Measurements from ENCODE around the gene WDTC1.

WDTC1 gene

DNA sequence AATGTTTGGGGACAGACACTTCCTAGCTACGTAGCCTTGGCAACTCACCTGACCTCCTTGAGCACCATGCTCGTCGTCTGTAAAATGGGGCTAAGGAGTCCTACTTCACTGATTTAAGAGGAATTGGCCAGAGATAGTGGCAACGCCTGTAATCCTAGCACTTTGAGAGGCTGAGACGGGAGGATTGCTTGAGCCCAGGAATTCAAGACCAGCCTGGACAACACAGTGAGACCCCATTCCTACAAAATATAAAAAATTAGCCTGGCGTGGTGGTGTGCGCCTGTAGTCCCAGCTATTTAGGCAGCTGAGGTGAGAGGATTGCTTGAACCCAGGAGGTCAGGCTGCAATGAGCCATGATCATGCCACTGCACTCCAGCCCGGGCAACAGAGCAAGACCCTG is 111.9 kb downstream of the WDTC1 start:
- TF ChIP-seq, protein P1, sequence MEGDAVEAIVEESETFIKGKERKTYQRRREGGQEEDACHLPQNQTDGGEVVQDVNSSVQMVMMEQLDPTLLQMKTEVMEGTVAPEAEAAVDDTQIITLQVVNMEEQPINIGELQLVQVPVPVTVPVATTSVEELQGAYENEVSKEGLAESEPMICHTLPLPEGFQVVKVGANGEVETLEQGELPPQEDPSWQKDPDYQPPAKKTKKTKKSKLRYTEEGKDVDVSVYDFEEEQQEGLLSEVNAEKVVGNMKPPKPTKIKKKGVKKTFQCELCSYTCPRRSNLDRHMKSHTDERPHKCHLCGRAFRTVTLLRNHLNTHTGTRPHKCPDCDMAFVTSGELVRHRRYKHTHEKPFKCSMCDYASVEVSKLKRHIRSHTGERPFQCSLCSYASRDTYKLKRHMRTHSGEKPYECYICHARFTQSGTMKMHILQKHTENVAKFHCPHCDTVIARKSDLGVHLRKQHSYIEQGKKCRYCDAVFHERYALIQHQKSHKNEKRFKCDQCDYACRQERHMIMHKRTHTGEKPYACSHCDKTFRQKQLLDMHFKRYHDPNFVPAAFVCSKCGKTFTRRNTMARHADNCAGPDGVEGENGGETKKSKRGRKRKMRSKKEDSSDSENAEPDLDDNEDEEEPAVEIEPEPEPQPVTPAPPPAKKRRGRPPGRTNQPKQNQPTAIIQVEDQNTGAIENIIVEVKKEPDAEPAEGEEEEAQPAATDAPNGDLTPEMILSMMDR (IDR thresholded peaks at IDR 0.05), result no peak

DNA sequence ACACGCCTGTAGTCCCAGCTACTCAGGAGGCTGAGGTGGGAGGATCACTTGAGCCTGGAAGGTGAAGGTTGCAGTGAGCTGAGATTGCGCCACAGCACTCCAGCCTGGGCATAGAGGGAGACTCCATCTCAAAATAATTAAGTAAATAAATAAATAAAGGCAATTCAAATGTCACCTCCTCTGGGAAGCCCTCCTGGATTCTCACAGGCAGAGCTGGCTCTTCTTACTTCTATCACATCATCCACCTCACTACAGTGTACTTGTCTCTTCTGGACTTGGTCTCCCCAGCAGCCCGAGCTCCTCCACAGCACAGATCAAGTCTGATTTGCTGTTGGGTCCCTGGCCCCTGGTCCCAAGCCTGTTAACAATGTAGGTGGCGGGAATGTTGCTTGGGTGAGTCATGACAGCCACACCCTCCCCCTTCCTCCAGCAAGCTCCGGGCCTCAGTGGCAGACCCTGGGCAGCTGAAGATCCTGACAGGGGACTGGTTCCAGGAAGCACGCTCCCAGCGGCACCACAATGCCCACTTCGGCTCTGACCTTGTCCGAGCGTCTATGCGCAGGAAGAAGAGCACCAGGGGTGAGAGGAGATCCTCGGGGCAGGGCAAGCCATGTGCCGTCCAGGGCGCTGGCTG is 112.7 kb downstream of the WDTC1 start:
- TF ChIP-seq, protein P1 (IDR thresholded peaks at IDR 0.05), result no peak

DNA sequence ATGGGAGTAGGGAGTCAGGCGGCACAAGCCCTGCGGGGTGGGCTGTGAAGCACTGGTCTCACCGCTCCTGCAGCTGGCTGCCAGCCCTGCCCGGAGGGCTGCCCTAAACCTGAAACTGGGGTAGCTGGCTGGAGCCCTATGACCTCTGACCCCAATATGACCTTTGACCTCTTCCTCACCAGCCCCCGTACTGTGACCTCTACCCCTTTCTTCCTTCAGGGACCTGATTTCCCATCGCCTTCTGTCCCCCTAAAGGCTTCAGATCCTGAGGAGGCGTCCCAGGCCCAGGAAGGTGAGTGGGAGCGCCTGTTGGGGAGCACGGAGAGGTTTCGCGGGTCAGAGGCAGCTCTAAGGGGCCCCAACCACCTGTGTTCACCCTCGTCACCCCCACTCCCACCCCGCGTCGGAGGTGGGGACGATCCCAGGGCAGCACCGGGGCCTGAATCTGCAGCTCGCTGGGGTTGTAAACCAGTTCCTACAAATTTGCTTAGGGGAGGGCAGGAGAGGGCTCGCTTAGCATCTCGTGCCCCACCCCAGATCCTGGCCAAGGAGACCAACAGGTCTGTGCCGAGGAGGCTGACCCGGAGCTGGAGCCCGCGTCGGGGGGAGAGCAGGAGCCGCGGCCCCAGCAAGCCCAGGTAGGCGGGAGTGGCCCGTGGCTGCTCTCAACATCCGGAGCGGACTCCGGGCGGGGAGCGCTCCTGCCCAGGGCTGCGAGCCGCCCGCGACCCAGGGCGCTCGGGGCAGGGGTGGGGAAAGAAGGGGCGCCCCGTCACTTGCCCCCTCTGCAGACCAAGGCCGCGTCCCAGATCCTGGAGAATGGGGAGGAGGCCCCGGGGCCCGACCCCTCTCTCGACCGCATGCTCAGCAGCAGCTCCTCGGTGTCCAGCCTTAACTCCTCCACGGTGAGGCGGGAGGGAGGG is 114.7 kb downstream of the WDTC1 start:
- TF ChIP-seq, protein P1 (IDR thresholded peaks at IDR 0.05), result no peak

DNA sequence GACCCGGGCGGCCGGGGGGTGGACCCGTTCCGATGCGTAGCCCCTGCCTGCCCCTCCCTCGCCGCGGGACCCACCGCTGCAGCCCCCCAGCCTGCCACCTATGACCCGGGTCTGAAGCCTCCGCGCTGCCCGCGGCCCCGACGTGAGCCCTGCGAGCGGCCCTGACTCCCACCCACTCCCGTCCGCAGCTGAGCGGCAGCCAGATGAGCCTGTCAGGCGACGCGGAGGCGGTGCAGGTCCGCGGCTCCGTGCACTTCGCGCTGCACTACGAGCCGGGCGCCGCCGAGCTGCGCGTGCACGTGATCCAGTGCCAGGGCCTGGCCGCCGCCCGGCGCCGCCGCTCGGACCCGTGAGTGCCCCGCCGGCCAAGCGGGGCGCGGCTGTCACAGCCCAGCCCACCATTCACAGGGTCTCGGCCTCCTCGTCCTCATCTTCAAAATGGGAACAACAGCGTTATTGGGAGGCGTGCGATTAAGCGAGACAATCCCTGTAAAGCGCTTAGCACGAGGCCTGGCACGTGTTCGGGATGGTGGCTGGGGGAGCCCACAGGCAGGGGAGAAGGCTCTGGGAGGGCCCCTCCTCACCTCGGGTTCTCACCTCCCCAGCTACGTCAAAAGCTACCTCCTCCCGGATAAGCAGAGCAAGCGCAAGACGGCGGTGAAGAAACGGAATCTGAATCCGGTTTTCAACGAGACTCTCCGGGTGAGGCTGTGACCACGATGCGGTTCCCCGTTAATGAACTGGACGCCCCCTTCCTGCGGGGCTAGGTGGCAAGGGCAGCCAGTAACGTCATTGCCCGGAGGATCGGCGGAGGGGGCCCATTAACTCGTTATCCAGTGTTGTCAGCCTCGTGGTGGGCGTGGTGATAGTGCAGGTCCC is 115.6 kb downstream of the WDTC1 start:
- TF ChIP-seq, protein P1 (IDR thresholded peaks at IDR 0.05), result no peak

DNA sequence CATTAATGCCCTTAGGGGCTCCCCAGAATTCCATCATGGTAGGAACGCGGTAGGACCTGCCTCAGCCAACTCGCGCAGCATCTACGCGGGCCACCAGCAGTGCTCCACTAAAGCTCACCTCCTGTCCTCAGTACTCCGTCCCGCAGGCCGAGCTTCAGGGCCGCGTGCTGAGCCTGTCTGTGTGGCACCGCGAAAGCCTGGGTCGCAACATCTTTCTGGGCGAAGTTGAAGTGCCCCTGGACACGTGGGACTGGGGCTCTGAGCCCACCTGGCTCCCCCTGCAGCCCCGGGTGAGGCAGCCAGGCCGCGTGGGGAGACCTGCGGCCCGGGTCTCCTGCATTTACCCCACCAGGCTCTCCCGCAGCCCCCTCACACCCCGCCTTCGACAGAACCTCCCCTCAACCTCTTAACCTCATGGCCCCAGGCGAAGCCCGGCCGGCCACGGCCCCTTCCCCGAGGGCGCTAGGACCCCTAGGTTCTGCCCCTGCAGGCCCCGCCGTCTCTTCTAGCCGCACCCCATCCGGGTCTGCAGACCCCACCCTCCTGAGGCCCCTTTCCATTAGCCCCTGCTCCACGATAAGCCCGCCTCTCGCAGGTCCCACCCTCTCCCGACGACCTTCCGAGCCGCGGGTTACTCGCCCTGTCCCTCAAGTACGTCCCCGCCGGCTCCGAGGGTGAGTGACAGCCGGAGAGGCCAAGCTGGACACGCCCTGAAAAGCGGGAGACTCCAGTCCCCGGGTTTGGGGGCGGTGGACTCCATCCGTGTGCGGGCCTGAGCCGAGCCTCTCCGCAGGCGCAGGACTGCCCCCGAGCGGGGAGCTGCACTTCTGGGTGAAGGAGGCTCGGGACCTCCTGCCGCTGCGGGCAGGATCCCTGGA is 116.5 kb downstream of the WDTC1 start:
- TF ChIP-seq, protein P1 (IDR thresholded peaks at IDR 0.05), result no peak

DNA sequence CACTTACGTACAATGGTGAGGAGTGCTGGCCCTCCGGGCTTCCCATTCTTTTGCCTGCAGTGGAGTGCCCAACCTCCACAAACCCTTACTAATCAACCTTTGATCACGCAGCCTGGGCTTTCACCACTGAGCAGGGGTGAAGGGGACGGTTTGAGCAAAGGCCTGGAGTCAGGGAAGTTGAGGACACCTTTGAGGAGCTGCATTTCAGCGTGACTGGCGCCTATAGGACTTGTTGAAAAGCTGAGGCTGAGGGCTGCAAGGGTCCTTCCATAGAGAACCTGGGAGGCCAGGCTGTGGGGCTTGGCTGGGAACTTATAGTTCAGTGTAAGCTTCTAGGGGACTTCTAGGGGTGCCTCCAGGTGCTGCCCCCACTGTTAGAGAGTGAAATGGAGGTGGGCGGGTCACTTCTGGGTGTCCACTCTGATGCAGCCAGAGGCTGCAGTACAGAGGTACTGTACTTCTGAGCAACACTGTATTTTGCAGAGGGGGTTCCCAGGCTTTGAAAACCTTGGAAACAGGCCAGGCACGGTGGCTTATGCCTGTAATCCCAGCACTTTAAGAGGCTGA is 117.2 kb downstream of the WDTC1 start:
- TF ChIP-seq, protein P1 (IDR thresholded peaks at IDR 0.05), result no peak
